Right kidney (tissue), 1 donor: ENCODE measurements around the gene CEACAM7.

Experiments used
- DNase-seq: peaks from one replicate; pipeline ENCODE4 v3.0.0-alpha.2; 2016

The CEACAM7 gene

DNA sequence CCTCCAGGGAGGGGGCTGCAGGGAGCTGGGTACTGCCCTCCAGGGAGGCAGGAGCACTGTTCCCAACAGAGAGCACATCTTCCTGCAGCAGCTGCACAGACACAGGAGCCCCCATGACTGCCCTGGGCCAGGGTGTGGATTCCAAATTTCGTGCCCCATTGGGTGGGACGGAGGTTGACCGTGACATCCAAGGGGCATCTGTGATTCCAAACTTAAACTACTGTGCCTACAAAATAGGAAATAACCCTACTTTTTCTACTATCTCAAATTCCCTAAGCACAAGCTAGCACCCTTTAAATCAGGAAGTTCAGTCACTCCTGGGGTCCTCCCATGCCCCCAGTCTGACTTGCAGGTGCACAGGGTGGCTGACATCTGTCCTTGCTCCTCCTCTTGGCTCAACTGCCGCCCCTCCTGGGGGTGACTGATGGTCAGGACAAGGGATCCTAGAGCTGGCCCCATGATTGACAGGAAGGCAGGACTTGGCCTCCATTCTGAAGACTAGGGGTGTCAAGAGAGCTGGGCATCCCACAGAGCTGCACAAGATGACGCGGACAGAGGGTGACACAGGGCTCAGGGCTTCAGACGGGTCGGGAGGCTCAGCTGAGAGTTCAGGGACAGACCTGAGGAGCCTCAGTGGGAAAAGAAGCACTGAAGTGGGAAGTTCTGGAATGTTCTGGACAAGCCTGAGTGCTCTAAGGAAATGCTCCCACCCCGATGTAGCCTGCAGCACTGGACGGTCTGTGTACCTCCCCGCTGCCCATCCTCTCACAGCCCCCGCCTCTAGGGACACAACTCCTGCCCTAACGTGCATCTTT is 12.5 kb upstream of the CEACAM7 start:
- no peak for DNase-seq

DNA sequence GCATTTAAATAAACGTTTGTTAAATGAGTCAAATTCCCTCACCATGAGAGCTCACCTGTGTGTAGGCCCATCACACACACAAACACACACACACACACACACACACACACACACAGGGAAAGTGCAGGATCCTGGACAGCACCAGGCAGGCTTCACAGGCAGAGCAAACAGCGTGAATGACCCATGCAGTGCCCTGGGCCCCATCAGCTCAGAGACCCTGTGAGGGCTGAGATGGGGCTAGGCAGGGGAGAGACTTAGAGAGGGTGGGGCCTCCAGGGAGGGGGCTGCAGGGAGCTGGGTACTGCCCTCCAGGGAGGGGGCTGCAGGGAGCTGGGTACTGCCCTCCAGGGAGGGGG is 11.9 kb upstream of the CEACAM7 start:
- no peak for DNase-seq

DNA sequence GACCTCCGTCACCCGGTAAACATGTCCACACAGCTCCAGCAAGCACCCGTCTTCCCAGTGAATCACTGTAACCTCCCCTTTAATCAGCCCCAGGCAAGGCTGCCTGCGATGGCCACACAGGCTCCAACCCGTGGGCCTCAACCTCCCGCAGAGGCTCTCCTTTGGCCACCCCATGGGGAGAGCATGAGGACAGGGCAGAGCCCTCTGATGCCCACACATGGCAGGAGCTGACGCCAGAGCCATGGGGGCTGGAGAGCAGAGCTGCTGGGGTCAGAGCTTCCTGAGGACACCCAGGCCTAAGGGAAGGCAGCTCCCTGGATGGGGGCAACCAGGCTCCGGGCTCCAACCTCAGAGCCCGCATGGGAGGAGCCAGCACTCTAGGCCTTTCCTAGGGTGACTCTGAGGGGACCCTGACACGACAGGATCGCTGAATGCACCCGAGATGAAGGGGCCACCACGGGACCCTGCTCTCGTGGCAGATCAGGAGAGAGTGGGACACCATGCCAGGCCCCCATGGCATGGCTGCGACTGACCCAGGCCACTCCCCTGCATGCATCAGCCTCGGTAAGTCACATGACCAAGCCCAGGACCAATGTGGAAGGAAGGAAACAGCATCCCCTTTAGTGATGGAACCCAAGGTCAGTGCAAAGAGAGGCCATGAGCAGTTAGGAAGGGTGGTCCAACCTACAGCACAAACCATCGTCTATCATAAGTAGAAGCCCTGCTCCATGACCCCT is 11.3 kb upstream of the CEACAM7 start:
- no peak for DNase-seq

DNA sequence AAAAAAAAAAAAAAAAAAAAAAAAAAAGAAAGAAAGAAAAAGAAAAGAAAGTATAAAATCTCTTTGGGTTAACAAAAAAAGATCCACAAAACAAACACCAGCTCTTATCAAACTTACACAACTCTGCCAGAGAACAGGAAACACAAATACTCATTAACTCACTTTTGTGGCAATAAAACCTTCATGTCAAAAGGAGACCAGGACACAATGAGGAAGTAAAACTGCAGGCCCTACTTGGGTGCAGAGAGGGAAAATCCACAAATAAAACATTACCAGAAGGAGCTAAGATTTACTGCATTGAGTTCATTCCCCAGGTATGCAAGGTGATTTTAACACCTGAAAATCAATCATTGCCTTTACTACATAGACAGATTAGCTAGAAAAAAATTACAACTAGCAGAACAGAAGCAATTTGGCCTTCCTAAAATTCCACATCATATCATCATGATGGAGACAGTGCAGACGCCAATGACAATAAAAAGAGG is 10.7 kb upstream of the CEACAM7 start:
- no peak for DNase-seq

DNA sequence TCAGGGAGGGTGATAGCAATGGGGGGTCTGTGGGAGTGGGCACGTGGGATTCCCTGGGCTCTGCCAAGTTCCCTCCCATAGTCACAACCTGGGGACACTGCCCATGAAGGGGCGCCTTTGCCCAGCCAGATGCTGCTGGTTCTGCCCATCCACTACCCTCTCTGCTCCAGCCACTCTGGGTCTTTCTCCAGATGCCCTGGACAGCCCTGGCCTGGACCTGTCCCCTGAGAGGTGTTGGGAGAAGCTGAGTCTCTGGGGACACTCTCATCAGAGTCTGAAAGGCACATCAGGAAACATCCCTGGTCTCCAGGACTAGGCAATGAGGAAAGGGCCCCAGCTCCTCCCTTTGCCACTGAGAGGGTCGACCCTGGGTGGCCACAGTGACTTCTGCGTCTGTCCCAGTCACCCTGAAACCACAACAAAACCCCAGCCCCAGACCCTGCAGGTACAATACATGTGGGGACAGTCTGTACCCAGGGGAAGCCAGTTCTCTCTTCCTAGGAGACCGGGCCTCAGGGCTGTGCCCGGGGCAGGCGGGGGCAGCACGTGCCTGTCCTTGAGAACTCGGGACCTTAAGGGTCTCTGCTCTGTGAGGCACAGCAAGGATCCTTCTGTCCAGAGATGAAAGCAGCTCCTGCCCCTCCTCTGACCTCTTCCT is 9.3 kb upstream of the CEACAM7 start:
- DNase-seq = no peak

- DNase-seq = peak; percentile 2
Measured at GRCh38 chr19:41696402-41697197, 8.5 kb upstream of the CEACAM7 start.

GRCh38 chr19:41695745-41696144 is 7.7 kb upstream of the CEACAM7 start:
- DNase-seq = no peak

DNA sequence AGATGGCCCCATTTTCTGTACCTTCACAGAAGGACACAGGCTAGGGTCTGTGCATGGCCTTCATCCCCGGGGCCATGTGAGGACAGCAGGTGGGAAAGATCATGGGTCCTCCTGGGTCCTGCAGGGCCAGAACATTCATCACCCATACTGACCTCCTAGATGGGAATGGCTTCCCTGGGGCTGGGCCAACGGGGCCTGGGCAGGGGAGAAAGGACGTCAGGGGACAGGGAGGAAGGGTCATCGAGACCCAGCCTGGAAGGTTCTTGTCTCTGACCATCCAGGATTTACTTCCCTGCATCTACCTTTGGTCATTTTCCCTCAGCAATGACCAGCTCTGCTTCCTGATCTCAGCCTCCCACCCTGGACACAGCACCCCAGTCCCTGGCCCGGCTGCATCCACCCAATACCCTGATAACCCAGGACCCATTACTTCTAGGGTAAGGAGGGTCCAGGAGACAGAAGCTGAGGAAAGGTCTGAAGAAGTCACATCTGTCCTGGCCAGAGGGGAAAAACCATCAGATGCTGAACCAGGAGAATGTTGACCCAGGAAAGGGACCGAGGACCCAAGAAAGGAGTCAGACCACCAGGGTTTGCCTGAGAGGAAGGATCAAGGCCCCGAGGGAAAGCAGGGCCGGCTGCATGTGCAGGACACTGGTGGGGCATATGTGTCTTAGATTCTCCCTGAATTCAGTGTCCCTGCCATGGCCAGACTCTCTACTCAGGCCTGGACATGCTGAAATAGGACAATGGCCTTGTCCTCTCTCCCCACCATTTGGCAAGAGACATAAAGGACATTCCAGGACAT is 7.0 kb upstream of the CEACAM7 start:
- DNase-seq = no peak

DNA sequence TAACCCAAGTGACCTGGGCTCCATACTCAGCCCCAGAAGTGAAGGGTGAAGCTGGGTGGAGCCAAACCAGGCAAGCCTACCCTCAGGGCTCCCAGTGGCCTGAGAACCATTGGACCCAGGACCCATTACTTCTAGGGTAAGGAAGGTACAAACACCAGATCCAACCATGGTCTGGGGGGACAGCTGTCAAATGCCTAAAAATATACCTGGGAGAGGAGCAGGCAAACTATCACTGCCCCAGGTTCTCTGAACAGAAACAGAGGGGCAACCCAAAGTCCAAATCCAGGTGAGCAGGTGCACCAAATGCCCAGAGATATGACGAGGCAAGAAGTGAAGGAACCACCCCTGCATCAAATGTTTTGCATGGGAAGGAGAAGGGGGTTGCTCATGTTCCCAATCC is 6.1 kb upstream of the CEACAM7 start:
- no peak for DNase-seq

- no peak for DNase-seq
Measured at GRCh38 chr19:41691268-41691970, 3.3 kb upstream of the CEACAM7 start.

DNA sequence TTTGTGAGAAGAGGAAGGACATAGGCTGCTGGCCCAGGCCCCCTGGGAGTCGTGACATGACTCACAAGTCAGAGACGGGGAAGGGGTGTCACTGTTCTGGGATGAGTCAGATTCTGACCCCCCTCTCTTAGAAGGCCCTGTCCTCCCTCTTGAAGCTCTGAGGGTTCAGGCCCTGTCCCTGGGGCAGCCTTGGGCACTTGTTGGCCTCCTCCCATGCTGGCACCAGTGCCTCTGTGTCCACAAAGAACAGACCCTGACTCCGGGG is 2.7 kb upstream of the CEACAM7 start:
- DNase-seq = no peak

GRCh38 chr19:41689993-41690800 is 2.1 kb upstream of the CEACAM7 start:
- DNase-seq = no peak

GRCh38 chr19:41688687-41689086 is 617 bp upstream of the CEACAM7 start:
- DNase-seq = no peak

DNA sequence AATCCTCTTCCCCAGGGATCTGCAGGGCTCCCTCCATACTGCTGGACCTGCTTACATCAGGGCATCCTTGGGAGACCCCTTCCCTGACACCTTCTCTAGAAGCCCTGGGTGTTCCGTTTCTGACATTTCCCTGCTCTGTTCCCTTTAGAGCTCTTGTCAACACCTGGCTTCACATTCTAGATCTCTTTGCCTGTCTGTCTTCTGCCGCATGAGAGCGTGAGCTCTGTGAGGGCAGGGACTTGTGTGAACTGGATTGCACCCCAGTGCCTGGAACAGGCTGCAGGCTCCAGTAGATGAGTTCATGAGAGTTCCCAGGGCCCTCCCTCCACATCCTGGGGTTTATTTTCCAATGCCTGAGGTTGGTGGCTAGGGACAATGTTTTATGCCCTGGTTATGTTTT is 651 bp downstream of the CEACAM7 start:
- no peak for DNase-seq

DNA sequence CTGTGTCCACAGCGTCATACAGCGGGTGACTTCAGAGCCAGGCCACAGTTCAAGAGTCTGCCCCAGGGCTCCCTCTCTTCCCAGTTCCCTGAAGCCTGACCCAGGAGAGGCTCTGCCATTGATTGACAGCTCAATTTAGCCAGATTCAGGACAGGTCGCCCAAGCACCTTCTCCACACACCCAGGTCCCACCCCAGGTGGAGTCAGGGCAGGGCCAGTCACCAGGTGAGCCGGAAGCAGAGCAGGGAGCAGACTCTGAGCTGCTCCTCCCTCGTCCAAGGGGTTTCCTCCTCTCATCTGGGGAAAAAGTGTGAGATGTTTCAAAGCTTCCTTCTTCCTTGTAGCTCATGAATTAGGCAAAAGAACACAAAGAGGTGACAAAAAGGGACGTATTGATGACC is 5.6 kb downstream of the CEACAM7 start:
- no peak for DNase-seq

GRCh38 chr19:41671486-41671885 is 16.6 kb downstream of the CEACAM7 start:
- no peak for DNase-seq

DNA sequence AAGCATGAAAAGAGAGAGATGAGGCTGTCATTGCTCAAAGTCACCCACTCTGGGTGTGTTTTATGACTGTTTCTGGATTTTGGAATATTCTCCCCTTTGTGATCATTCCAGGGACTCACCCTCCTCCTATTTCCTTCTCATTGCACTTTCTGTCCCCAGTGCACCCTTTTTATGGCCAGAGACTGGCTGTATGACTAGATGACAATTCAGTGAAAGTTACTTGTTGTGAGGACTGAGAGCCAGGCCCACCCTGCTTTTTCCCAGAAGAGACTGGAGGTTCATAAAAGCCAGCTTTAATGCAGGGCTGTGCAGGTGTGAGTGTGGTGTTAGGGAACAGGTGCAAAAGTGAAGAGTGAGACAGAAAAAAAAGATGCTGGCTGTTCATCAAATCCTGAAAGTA is 17.3 kb downstream of the CEACAM7 start:
- DNase-seq = no peak

- DNase-seq = no peak
Measured at GRCh38 chr19:41668315-41668714, 19.8 kb downstream of the CEACAM7 start.

DNA sequence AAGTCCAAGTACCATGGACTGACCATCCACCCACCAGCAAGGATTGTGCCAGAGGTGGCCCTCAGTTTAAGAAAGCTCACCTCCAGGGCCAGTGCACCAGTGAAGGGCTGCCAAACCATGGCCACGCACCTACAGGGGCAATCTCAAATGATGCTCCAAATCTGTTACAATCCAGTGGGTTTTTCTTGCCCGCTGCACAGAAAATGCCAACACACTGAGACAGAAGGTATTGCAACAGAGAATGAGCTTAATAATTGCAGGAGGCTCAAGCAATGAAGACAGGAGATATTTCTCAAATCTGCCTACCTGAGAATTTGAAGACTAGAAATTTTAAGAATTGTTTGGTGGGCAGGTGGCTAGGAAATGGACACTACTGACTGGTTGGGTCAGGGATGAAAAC is 22.0 kb downstream of the CEACAM7 start:
- no peak for DNase-seq

DNA sequence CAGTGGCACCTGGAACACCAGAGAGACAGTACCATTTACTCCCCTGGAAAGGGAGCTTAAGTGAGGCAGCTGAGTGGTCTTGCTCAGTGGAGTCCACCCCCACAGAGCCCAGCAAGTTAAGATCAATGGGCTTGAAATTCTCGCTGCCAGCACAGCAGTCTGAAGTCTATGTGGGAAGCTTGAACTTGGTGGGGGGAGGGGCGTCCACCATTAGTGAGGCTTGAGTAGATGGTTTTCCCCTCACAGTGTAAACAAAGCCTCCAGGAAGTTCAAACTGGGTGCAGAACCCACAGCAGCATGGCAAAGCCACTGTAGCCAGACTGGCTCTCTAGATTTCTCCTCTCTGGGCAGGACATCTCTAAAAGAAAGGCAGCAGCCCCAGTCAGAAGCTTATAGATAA is 30.9 kb downstream of the CEACAM7 start:
- DNase-seq = no peak
